BLaER1 (cell line): ENCODE results near the gene SAT2.

Experiments used
- H3K27ac ChIP-seq: shearing (Covaris generic); formaldehyde crosslinking; 2 replicates; pipeline ENCODE4 v1.8.1; 2022
- H3K27me3 ChIP-seq: shearing (Covaris generic); formaldehyde crosslinking; 2 replicates; pipeline ENCODE4 v1.8.1; 2022
- H3K36me3 ChIP-seq: shearing (Covaris generic); formaldehyde crosslinking; 2 replicates; pipeline ENCODE4 v1.8.1; 2022
- H3K4me1 ChIP-seq: shearing (Covaris generic); formaldehyde crosslinking; 2 replicates; pipeline ENCODE4 v1.8.1; 2022
- H3K4me2 ChIP-seq: shearing (Covaris generic); formaldehyde crosslinking; 2 replicates; pipeline ENCODE4 v1.8.1; 2022
- H3K4me3 ChIP-seq: shearing (Covaris generic); formaldehyde crosslinking; 2 replicates; pipeline ENCODE4 v1.8.1; 2022
- H3K9ac ChIP-seq: shearing (Covaris generic); formaldehyde crosslinking; 2 replicates; pipeline ENCODE4 v1.8.1; 2022
- H3K9me3 ChIP-seq: shearing (Covaris generic); formaldehyde crosslinking; 2 replicates; pipeline ENCODE4 v1.8.1; 2022
- H4K20me1 ChIP-seq: shearing (Covaris generic); formaldehyde crosslinking; 2 replicates; pipeline ENCODE4 v1.8.1; 2022
- Cebpa-rat ChIP-seq: shearing (Covaris generic); IDR thresholded peaks from 2 replicates; pipeline ENCODE4 v1.8.1; 2022

The SAT2 gene

GRCh38 chr17:7593296-7593695 is 34.3 kb downstream of the SAT2 start:
- TF ChIP-seq Cebpa-rat = no peak
- no peaks in the 10 kb centered on the region for H3K9me3 ChIP-seq
- H3K4me2 ChIP-seq = no peak overlapping the region
- H3K27me3 ChIP-seq = no peaks in the 10 kb centered on the region
- H4K20me1 ChIP-seq = peaks cover 13% of the 10 kb centered on the region; the same call in 1 of the 2 replicates
- H3K9ac ChIP-seq = no peak overlapping the region
- H3K4me3 ChIP-seq = no peak overlapping the region
- peaks cover 8% of the 10 kb centered on the region for H3K4me1 ChIP-seq
- H3K36me3 ChIP-seq = peaks cover 89% of the 10 kb centered on the region
- H3K27ac ChIP-seq = no peak overlapping the region

- Histone ChIP-seq H3K4me2 (no peak overlapping the region), H4K20me1 (peaks cover 13% of the 10 kb centered on the region; the same call in 1 of the 2 replicates), H3K9me3 (no peaks in the 10 kb centered on the region), H3K9ac (no peak overlapping the region), H3K36me3 (peaks cover 90% of the 10 kb centered on the region), H3K4me1 (peaks cover 13% of the 10 kb centered on the region), H3K27me3 (no peaks in the 10 kb centered on the region), H3K4me3 (no peak overlapping the region), H3K27ac (no peak overlapping the region)
- no peak for TF ChIP-seq Cebpa-rat
These were observed 35.1 kb downstream of the SAT2 start for GRCh38 chr17:7592422-7593021.

- no peak for TF ChIP-seq Cebpa-rat
- Histone ChIP-seq H3K9me3 (no peaks in the 10 kb centered on the region), H3K27ac (no peak overlapping the region), H4K20me1 (peaks cover 13% of the 10 kb centered on the region; the same call in 1 of the 2 replicates), H3K4me3 (no peak overlapping the region), H3K36me3 (peaks cover 90% of the 10 kb centered on the region), H3K4me1 (peaks cover 20% of the 10 kb centered on the region), H3K4me2 (no peak overlapping the region), H3K27me3 (no peaks in the 10 kb centered on the region), H3K9ac (no peak overlapping the region)
These were observed 36.0 kb downstream of the SAT2 start for GRCh38 chr17:7591596-7591995.

- H3K4me2 ChIP-seq = no peak overlapping the region
- H4K20me1 ChIP-seq = peaks cover 13% of the 10 kb centered on the region; the same call in 1 of the 2 replicates
These were observed 36.9 kb downstream of the SAT2 start for GRCh38 chr17:7590743-7591142.

GRCh38 chr17:7589891-7590691 is 37.5 kb downstream of the SAT2 start, which contains the start of gene SOX15:
TSS of gene SOX15 (minus strand) at chr17:7590094. CDS start at chr17:7589676, 418 bp downstream.
- H3K9me3 ChIP-seq = no peaks in the 10 kb centered on the region
- peak within 1 kb of the TSS; percentile 22; the same call in 1 of the 2 replicates for H3K9ac ChIP-seq
- no peaks in the 10 kb centered on the region for H3K27me3 ChIP-seq
- H3K4me2 ChIP-seq = peak within 1 kb of the TSS; percentile 68
- H3K4me1 ChIP-seq = peaks cover 26% of the 10 kb centered on the region
- H3K27ac ChIP-seq = 0 out of 2 replicates have a peak within 1 kb of the TSS, but pooled peaks have one; percentile 10
- no peak within 1 kb of the TSS for H3K4me3 ChIP-seq
- peaks cover 85% of the 10 kb centered on the region for H3K36me3 ChIP-seq
- no peak for TF ChIP-seq Cebpa-rat
- peaks cover 13% of the 10 kb centered on the region; the same call in 1 of the 2 replicates for H4K20me1 ChIP-seq

More at GRCh38 chr17:7590743-7591142, 36.9 kb downstream of the SAT2 start:
- Histone ChIP-seq H3K27me3 (no peaks in the 10 kb centered on the region), H3K9me3 (no peaks in the 10 kb centered on the region), H3K4me3 (no peak overlapping the region), H3K36me3 (peaks cover 88% of the 10 kb centered on the region), H3K27ac (no peak overlapping the region), H3K4me1 (peaks cover 22% of the 10 kb centered on the region), H3K9ac (no peak overlapping the region)
- TF ChIP-seq Cebpa-rat = no peak

- Histone ChIP-seq H3K27ac (0 out of 2 replicates have a peak overlapping the region, but pooled peaks have one; percentile 10), H3K9me3 (no peaks in the 10 kb centered on the region), H3K27me3 (no peaks in the 10 kb centered on the region), H3K4me3 (no peak overlapping the region), H3K9ac (peak overlapping the region; percentile 22; the same call in 1 of the 2 replicates), H4K20me1 (peaks cover 13% of the 10 kb centered on the region; the same call in 1 of the 2 replicates), H3K4me1 (peaks cover 34% of the 10 kb centered on the region), H3K4me2 (peak overlapping the region; percentile 68), H3K36me3 (peaks cover 78% of the 10 kb centered on the region)
- no peak for TF ChIP-seq Cebpa-rat
These were observed 38.3 kb downstream of the SAT2 start for GRCh38 chr17:7589204-7589868.

GRCh38 chr17:7588553-7589203 is 38.9 kb downstream of the SAT2 start:
- TF ChIP-seq Cebpa-rat = no peak
- H3K27ac ChIP-seq = no peak overlapping the region
- peaks cover 35% of the 10 kb centered on the region for H3K4me1 ChIP-seq
- H3K9me3 ChIP-seq = no peaks in the 10 kb centered on the region
- H3K4me2 ChIP-seq = no peak overlapping the region
- H3K36me3 ChIP-seq = peaks cover 71% of the 10 kb centered on the region
- no peak overlapping the region for H3K4me3 ChIP-seq
- 0 out of 2 replicates have a peak overlapping the region, but pooled peaks have one; percentile 26 for H3K9ac ChIP-seq
- peaks cover 13% of the 10 kb centered on the region; the same call in 1 of the 2 replicates for H4K20me1 ChIP-seq
- no peaks in the 10 kb centered on the region for H3K27me3 ChIP-seq

- no peak for TF ChIP-seq Cebpa-rat
- Histone ChIP-seq H3K9me3 (no peaks in the 10 kb centered on the region), H3K4me3 (no peak overlapping the region), H3K4me1 (peaks cover 44% of the 10 kb centered on the region), H3K9ac (peak overlapping the region; percentile 26), H3K36me3 (peaks cover 60% of the 10 kb centered on the region), H4K20me1 (peaks cover 13% of the 10 kb centered on the region; the same call in 1 of the 2 replicates), H3K27me3 (no peaks in the 10 kb centered on the region), H3K4me2 (peak overlapping the region; percentile 25), H3K27ac (peak overlapping the region; percentile 28; the same call in 1 of the 2 replicates)
These were observed 40.0 kb downstream of the SAT2 start for GRCh38 chr17:7587420-7588151.
